Kidney tubule cell (primary cell): ENCODE data around the gene GLIPR1L2.

Experiments
- DNase-seq: peaks from one replicate; pipeline ENCODE4 v3.0.0-alpha.2; 2018; ENCODE audit warnings: low spot score

GLIPR1L2 gene

DNA sequence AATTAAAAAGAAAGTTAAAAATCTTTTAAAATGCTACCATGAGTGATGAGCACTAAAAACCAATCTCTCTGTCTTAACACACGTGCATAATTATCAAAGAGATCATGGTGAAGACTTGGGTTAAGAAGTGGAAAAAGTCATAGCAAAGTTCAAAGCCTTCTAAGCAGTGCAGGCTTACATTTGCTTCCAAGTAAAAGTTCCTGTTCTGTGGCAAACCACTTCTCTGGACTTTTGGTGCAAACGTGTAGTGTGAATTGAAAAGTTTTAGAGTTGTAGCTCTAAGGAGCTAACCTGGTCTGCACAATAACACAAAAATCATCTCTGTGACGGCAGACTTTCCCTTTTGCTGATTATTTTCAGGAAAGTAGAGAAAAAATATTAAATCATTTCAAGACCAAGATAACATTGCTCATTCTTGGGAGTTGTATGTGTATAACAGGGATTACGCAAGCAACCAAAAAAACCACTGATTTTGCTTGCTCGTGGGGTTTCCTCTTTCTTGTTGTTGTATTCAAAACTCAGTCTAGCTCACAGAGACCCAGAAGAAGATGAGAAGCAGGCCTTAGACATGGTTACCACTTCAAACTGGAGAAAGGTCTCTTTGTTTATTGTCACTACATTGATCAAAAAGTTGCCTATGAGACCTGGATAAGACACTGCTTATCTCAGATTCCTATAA lies 87.4 kb downstream of the GLIPR1L2 start:
- DNase-seq, result no peak

DNA sequence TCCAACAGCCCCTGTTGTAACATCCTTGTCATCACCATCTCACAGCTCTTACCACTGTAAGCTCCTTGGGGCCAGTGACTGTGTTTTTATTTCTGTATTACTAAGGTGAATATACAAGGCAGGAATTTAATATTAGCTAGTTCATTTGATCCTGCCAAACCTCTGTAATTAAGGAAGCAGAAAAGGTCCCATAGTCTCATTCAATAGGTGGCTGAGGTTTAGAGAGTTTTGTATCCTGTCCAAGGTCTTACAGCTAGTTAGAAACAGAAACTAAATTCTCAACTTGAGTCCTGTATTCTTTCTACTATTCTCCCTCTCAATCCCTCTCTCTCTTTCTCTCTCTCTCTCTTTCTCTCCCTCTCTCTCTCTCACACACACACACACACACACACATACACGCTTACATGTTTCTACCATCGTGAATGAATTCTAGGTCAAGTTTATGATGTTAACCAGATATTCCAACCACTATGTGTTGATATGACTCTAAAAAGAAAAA lies 89.1 kb downstream of the GLIPR1L2 start:
- DNase-seq, result peak; percentile 84

DNA sequence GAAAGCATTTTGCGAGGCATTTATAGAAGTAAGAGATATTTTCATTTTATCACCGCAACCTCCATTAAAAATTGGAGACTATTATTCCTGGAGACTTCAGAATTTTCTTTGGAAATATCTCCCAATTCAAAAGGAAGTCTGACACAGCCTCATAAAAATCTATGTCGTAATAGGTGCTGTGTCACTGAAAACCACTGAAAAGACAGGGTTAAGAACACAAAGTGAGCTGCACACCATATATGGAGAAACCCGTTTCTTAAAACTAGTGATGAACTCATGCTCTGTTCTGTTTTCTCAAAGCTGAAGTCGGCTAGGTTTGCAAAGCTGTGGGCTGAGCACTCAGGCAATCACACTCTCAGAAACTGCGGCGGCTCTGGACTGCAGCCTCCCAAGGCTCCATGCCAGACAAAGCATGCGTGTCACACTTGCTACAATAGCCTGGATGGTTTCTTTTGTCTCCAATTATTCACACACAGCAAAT lies 89.6 kb downstream of the GLIPR1L2 start, which contains the start of gene GLIPR1:
TSS of gene GLIPR1 (plus strand) at position 287 of the 481 bp plus-strand sequence. CDS start at position 413, 126 bp downstream.
- peak; percentile 97 for DNase-seq

DNA sequence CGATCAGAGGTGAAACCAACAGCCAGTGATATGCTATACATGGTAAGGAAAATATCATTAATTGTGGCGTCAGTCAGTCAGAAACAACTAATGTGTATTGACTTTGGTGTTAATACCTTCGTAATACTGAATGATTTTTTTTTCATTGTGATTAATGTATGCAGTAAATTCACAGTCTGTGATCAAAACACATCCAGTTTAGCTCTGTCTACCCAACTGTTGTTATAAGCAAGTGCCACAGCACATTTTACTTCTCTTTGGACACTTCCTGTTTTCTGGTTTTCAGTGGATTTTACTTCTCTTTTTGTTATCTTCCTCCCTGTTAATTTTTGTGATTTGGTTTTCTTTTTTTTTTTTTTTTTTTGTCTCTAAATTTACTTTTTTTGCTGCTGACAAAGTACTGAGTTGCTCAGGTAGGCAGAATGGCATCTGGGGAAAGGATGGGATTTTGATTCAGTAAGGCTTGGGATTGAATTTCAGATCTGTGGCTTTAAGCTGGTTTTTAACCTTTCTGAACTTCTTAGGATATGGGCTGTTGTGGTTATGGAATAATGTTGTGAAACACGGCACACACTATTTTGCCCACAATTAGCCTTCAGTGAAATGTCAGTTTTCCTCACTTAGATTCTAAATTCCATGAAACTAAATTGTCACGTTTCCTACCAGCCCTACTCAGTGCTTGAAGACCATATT lies 90.3 kb downstream of the GLIPR1L2 start:
- DNase-seq, result peak; percentile 22

DNA sequence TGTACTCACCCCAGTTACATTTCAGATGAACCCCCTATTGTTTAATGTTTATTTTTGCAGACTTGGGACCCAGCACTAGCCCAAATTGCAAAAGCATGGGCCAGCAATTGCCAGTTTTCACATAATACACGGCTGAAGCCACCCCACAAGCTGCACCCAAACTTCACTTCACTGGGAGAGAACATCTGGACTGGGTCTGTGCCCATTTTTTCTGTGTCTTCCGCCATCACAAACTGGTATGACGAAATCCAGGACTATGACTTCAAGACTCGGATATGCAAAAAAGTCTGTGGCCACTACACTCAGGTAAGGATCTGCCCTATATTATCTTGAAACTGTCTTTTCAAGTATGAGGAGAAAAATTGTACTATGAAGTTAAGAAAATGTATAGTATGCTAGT lies 90.9 kb downstream of the GLIPR1L2 start:
- DNase-seq, result peak; percentile 36
